ENCODE data around the gene EPM2A. TPM values are rescaled to one million over a fixed set of nuclear protein-coding genes. Genes with fewer than 3 reads are reported as not detected.

EPM2A gene
- total and polyA plus RNA-seq, 2 donors from 2014 or later = 7.8 to 9.6 TPM

- FAIRE-seq = no peak
- intact Hi-C loops (cut with DNase I) = no loop called here
- no peak for DNase-seq
Measured at GRCh38 chr6:145652572-145652971, 82.7 kb downstream of the EPM2A start.

DNA sequence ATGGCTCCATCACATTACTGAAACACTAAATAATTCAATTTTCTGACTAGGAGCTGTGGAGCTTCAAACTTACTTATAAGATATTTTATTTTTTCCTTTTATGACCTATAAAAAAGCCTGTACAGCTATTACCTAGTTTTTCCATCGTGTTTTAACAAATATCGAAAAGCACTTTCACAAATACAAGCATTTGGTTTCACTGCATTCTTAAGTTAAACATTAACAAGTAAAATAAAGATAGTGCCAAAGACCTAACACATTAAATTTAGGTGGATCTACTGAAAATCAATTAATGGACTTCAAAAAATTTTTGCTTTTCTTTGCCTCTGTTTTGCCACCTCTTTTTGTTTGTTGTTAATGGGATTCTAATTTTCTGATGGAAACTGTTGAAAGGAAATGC lies 83.3 kb downstream of the EPM2A start:
- intact Hi-C loops (cut with DNase I) = no loop called here
- no peak for FAIRE-seq
- H3K4me3 ChIP-seq (ENCODE audit: low read length in 3 of 3) = no peak overlapping the region

More at GRCh38 chr6:145652572-145652971, 82.7 kb downstream of the EPM2A start:
- TF ChIP-seq CTCF (IDR thresholded peaks at IDR 0.05; ENCODE audit: borderline replicate concordance, extremely low read depth, insufficient read depth) = no peak
- Histone ChIP-seq H3K27ac (ENCODE audit: low read depth in 2 of 2, low read length in 2 of 2) (no peak overlapping the region), H3K9me3 (ENCODE audit: control insufficient read depth in 2 of 3, insufficient read depth in 1 of 3, low read length in 3 of 3) (no peaks in the 10 kb centered on the region), H3K9ac (ENCODE audit: low read length in 3 of 3) (no peak overlapping the region), H3K36me3 (ENCODE audit: control insufficient read depth in 2 of 3, insufficient read depth in 3 of 3, low read length in 3 of 3) (no peaks in the 10 kb centered on the region), H3K4me3 (ENCODE audit: low read length in 3 of 3) (no peak overlapping the region), H3K4me1 (ENCODE audit: control insufficient read depth in 2 of 3, insufficient read depth in 2 of 3, low read depth in 1 of 3, low read length in 3 of 3) (no peaks in the 10 kb centered on the region), H3K27me3 (ENCODE audit: control insufficient read depth, insufficient read depth, low read length) (no peaks in the 10 kb centered on the region)

GRCh38 chr6:145648149-145648548 lies 87.2 kb downstream of the EPM2A start:
- H3K4me1 ChIP-seq (ENCODE audit: control insufficient read depth in 2 of 3, insufficient read depth in 2 of 3, low read depth in 1 of 3, low read length in 3 of 3) = no peaks in the 10 kb centered on the region
- H3K9me3 ChIP-seq (ENCODE audit: control insufficient read depth in 2 of 3, insufficient read depth in 1 of 3, low read length in 3 of 3) = no peaks in the 10 kb centered on the region
- H3K9ac ChIP-seq (ENCODE audit: low read length in 3 of 3) = no peak overlapping the region
- H3K36me3 ChIP-seq (ENCODE audit: control insufficient read depth in 2 of 3, insufficient read depth in 3 of 3, low read length in 3 of 3) = no peaks in the 10 kb centered on the region
- no peak for TF ChIP-seq CTCF (IDR thresholded peaks at IDR 0.05; ENCODE audit: borderline replicate concordance, extremely low read depth, insufficient read depth)
- DNase-seq = no peak
- no peak for FAIRE-seq
- H3K27me3 ChIP-seq (ENCODE audit: control insufficient read depth, insufficient read depth, low read length) = no peaks in the 10 kb centered on the region
- intact Hi-C loops (cut with DNase I) = no loop called here
- no peak overlapping the region for H3K4me3 ChIP-seq (ENCODE audit: low read length in 3 of 3)
- H3K27ac ChIP-seq (ENCODE audit: low read depth in 2 of 2, low read length in 2 of 2) = no peak overlapping the region

More for the DNA sequence above, 83.3 kb downstream of the EPM2A start:
- no peaks in the 10 kb centered on the region for H3K36me3 ChIP-seq (ENCODE audit: control insufficient read depth in 2 of 3, insufficient read depth in 3 of 3, low read length in 3 of 3)
- no peak for DNase-seq
- no peaks in the 10 kb centered on the region for H3K4me1 ChIP-seq (ENCODE audit: control insufficient read depth in 2 of 3, insufficient read depth in 2 of 3, low read depth in 1 of 3, low read length in 3 of 3)
- H3K9ac ChIP-seq (ENCODE audit: low read length in 3 of 3) = no peak overlapping the region
- H3K9me3 ChIP-seq (ENCODE audit: control insufficient read depth in 2 of 3, insufficient read depth in 1 of 3, low read length in 3 of 3) = no peaks in the 10 kb centered on the region
- TF ChIP-seq CTCF (IDR thresholded peaks at IDR 0.05; ENCODE audit: borderline replicate concordance, extremely low read depth, insufficient read depth) = no peak
- no peaks in the 10 kb centered on the region for H3K27me3 ChIP-seq (ENCODE audit: control insufficient read depth, insufficient read depth, low read length)
- no peak overlapping the region for H3K27ac ChIP-seq (ENCODE audit: low read depth in 2 of 2, low read length in 2 of 2)

GRCh38 chr6:145647602-145648001 lies 87.7 kb downstream of the EPM2A start:
- no peak for TF ChIP-seq CTCF (IDR thresholded peaks at IDR 0.05; ENCODE audit: borderline replicate concordance, extremely low read depth, insufficient read depth)
- no peaks in the 10 kb centered on the region for H3K27me3 ChIP-seq (ENCODE audit: control insufficient read depth, insufficient read depth, low read length)
- FAIRE-seq = no peak
- H3K36me3 ChIP-seq (ENCODE audit: control insufficient read depth in 2 of 3, insufficient read depth in 3 of 3, low read length in 3 of 3) = no peaks in the 10 kb centered on the region
- no peak overlapping the region for H3K4me3 ChIP-seq (ENCODE audit: low read length in 3 of 3)
- no peak overlapping the region for H3K9ac ChIP-seq (ENCODE audit: low read length in 3 of 3)
- no peak overlapping the region for H3K27ac ChIP-seq (ENCODE audit: low read depth in 2 of 2, low read length in 2 of 2)
- intact Hi-C loops (cut with DNase I) = no loop called here
- no peaks in the 10 kb centered on the region for H3K9me3 ChIP-seq (ENCODE audit: control insufficient read depth in 2 of 3, insufficient read depth in 1 of 3, low read length in 3 of 3)
- no peak for DNase-seq
- H3K4me1 ChIP-seq (ENCODE audit: control insufficient read depth in 2 of 3, insufficient read depth in 2 of 3, low read depth in 1 of 3, low read length in 3 of 3) = no peaks in the 10 kb centered on the region

Data from kidney (tissue), 14 donors.